Type B pancreatic cell (in vitro differentiated cells): ENCODE measurements around the gene ZFP2. TPM values are rescaled to one million over a fixed set of nuclear protein-coding genes. Genes with fewer than 3 reads are reported as not detected.
"Not testable (repeated sequence)": the region's sequence is repeated elsewhere in the genome, so short reads cannot be mapped to it uniquely, and the experiment has no call there.

Experiments
- DNase-seq: peaks from one replicate; pipeline ENCODE4 v3.0.0; 2021; ENCODE audit warnings: mixed read lengths; ENCODE audit not compliant: unreplicated experiment; ENCODE audit errors: extremely low spot score
- H3K27ac Mint-ChIP-seq: 2 replicates; pipeline ENCODE4 v1.8.0; 2021; ENCODE audit warnings: mild to moderate bottlenecking, mixed read lengths
- H3K27me3 Mint-ChIP-seq: 2 replicates; pipeline ENCODE4 v1.8.0; 2021; ENCODE audit warnings: mixed read lengths
- H3K36me3 Mint-ChIP-seq: 2 replicates; pipeline ENCODE4 v1.8.0; 2021; ENCODE audit warnings: mixed read lengths
- H3K4me1 Mint-ChIP-seq: one replicate; pipeline ENCODE4 v1.8.0; 2021; ENCODE audit warnings: mixed read lengths; ENCODE audit not compliant: unreplicated experiment
- H3K4me3 Mint-ChIP-seq: 2 replicates; pipeline ENCODE4 v1.8.0; 2021; ENCODE audit warnings: mild to moderate bottlenecking, mixed read lengths
- H3K9me3 Mint-ChIP-seq: 2 replicates; pipeline ENCODE4 v1.8.0; 2021; ENCODE audit warnings: mixed read lengths
- CTCF ChIP-seq: fragments of 200-600 bp; sonication (generic); conservative IDR thresholded peaks from 2 replicates; pipeline ENCODE4 v1.5.0; 2021; ENCODE audit warnings: antibody characterized with exemption, mild to moderate bottlenecking
- long read RNA-seq: library from polyadenylated mRNA; unstranded; transcript quantifications from one replicate; pipeline ENCODE4 v2.0.0, GENCODE V29; 2020
- total RNA-seq: library from RNA; stranded (reverse); gene quantifications from 2 replicates; pipeline ENCODE4 v1.2.1, GENCODE V29; 2021; ENCODE audit warnings: low replicate concordance

ZFP2 gene
- total RNA-seq = 1.8 and 4.1 TPM in 2 replicates
- long read RNA-seq, transcript ZFP2-201 (5 exons, 2,429 nt) = major isoform, 6 of 9 reads
- long read RNA-seq, partial matches to known transcripts = 0 of 9 reads
- long read RNA-seq, other reads (novel, unspliced or antisense) = 3 of 9 reads

DNA sequence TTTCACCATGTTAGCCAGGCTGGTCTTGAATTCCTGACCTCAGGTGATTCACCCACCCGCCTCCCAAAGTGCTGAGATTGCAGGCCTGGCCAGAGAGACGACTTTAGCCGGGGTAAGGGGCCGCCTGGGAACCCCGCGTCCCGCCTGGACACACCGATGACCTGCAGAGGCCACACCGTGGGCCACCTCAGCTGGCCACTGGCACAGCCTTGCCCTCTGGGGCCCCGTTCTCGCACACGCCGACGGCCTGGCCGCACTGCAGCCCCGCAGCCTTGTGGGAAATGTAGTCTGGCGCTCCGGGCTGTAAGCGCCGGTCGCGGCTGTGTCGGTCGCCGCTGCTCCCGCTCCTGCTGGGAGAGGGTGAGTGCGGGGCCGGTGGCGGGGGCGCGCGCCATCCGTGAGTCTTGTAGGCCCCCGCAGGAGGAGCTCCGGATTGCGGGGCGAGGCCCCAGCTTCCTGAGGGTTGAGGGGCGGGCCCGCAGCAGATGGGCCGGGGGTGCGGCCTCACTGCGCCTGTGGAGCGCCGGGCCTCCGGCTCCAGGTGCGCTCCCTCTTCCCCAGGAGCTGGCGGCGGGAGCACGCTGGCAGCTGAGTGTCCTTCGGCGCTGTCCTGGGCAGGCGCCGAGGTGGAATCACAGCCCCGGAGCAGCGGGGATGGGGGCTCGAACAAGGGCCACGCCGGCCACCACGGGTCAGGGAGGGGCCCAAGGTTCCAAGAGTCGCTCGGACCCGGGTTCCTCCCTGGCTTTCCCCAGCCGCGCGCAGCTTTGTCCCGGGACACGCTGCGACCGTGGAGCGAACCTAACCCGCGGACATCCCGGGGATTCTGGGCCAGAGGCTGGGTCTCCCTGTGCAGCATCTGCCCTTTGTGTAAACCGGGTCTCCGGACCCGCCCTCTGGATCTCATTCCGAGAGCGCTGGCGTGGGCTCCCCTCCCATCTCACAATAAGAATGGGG, at the start of gene ZFP2:
TSS of gene ZFP2 (plus strand) at position 299 of the 957 bp plus-strand sequence. CDS start 35,401 bp downstream, outside the sequence.
- no peak for TF ChIP-seq CTCF
- Mint-ChIP-seq H3K27me3 (no peaks in the 10 kb centered on the region), H3K27ac (peak within 1 kb of the TSS; percentile 90), H3K4me1 (no peaks in the 10 kb centered on the region), H3K9me3 (no peaks in the 10 kb centered on the region), H3K36me3 (peaks cover 26% of the 10 kb centered on the region), H3K4me3 (peak within 1 kb of the TSS; percentile 95)
- DNase-seq = peak; percentile 80

GRCh38 chr5:178849316-178849715, 46.4 kb upstream of the ZFP2 start:
- no peaks in the 10 kb centered on the region for H3K36me3 Mint-ChIP-seq
- no peak overlapping the region for H3K27ac Mint-ChIP-seq
- no peak overlapping the region for H3K4me3 Mint-ChIP-seq
- H3K27me3 Mint-ChIP-seq = peaks cover 6% of the 10 kb centered on the region
- TF ChIP-seq CTCF = no peak
- H3K9me3 Mint-ChIP-seq = no peaks in the 10 kb centered on the region
- no peaks in the 10 kb centered on the region for H3K4me1 Mint-ChIP-seq
- DNase-seq = no peak

DNA sequence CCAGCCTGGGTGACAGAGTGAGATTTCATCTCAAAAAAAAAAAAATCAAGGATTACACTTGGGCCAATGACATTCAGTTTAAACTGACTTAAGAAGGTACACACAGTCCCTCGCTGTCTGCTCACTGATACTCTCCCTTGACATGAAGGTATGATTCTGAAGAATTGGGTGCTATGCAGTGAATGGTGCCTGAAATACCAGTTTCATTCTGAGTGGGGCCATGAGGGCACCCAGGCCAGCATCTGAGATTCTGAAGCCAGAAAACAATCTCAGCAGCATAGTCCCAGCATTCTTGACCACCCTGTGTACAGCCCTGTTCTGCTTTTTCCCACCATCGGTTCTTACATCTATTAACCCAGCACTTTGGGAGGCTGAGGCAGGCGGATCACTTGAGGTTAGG, 43.8 kb upstream of the ZFP2 start:
- Mint-ChIP-seq H3K4me1 (no peaks in the 10 kb centered on the region), H3K4me3 (no peak overlapping the region), H3K9me3 (no peaks in the 10 kb centered on the region), H3K27me3 (peaks cover 6% of the 10 kb centered on the region), H3K36me3 (no peaks in the 10 kb centered on the region), H3K27ac (no peak overlapping the region)
- no peak for TF ChIP-seq CTCF
- no peak for DNase-seq

- Mint-ChIP-seq H3K27ac (no peak overlapping the region), H3K36me3 (no peaks in the 10 kb centered on the region), H3K27me3 (peaks cover 4% of the 10 kb centered on the region), H3K9me3 (no peaks in the 10 kb centered on the region), H3K4me1 (no peaks in the 10 kb centered on the region), H3K4me3 (no peak overlapping the region)
- TF ChIP-seq CTCF = no peak
- no peak for DNase-seq
Measured at GRCh38 chr5:178854284-178854683, 41.4 kb upstream of the ZFP2 start.

DNA sequence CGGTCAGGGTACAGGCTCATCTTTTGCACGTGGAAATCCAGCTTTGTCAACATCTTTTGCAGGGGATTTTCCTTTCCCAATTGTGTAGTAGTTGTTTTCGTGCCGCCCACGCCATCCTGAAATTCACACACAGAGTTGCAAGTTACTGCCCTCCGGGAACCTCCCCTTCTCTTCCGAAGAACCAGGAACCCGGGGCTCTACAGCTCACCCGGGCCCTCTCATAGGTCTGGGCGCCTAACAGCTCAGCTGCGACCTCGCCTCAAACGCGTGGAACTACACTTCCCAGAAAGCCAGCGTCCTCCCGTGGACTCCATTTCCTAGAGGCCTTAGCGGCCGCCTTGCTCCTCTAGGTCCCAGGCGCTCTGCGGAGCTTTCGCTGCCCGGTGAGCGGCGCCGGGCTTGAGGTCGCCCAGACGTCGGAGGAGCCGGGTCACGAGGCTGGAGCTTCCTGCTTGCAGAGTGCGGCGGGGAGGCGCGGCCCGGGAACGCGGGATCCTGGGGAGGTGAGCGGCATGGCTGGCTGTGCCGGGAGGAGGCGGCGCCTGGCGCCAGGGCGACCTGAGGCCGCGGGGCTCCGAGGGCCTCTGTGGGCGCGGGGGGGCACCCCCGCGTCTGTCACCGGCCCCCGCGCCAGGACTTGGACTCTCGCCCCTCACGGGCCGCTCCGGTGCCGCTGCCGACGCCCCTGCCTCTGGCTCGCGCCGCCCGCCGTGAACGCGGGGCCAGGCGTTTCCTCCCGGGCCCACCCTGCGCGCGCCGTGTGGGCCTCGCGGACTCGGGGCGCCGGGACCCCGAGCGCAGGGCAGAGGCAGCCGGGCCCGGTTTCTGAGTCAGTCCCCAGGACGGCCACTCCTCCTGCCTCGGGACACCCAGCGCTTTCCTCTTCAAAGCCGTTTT, 35.8 kb upstream of the ZFP2 start, which contains the start of gene ZNF354B:
TSS of gene ZNF354B (plus strand) at position 329 of the 897 bp plus-strand sequence. CDS start 1,095 bp downstream, outside the sequence.
- peaks cover 17% of the 10 kb centered on the region for H3K36me3 Mint-ChIP-seq
- TF ChIP-seq CTCF = no peak
- H3K27me3 Mint-ChIP-seq = no peaks in the 10 kb centered on the region
- H3K27ac Mint-ChIP-seq = peak within 1 kb of the TSS; percentile 79
- H3K4me3 Mint-ChIP-seq = peak within 1 kb of the TSS; percentile 88
- no peaks in the 10 kb centered on the region for H3K9me3 Mint-ChIP-seq
- peaks cover 21% of the 10 kb centered on the region for H3K4me1 Mint-ChIP-seq
- DNase-seq = peak; percentile 89

DNA sequence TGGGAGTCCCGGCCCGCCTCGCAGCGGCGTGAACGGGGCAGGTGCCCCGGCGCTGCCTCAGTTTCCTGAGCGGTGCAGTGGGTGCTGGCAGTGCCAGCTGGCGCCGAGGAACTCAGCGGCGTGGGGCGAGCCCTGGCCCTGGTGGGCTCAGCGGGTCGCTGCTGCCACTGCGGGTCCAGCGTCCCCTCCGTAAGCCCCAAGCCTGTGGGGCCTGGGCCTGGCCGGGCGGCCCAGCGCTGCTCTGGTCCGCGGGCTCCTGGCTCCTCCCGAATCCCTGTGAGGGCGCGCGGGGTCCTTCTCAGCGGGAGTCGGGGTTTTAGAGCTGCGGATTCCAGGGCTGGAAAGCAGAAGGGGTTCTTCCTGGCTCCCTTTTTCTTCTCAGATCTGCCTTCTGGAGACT, 35.1 kb upstream of the ZFP2 start:
- H3K27me3 Mint-ChIP-seq, H3K27ac Mint-ChIP-seq, H3K9me3 Mint-ChIP-seq: not testable (repeated sequence)
- H3K36me3 Mint-ChIP-seq = peaks cover 20% of the 10 kb centered on the region
- peaks cover 21% of the 10 kb centered on the region for H3K4me1 Mint-ChIP-seq
- H3K4me3 Mint-ChIP-seq = peak overlapping the region; percentile 80
- DNase-seq = peak; percentile 22
